GM18907 (cell line): Measurements from ENCODE around the gene HSF4.
"Not testable (repeated sequence)": the region's sequence is repeated elsewhere in the genome, so short reads cannot be mapped to it uniquely, and the experiment has no call there.

Experiments used
- ATAC-seq: cut with Tn5 transposase; IDR thresholded peaks from one replicate; pipeline ENCODE4 v1.9.1; 2021; ENCODE audit warnings: mild to moderate bottlenecking, moderate library complexity; ENCODE audit not compliant: unreplicated experiment

The HSF4 gene

GRCh38 chr16:67164599-67165061, at the start of gene HSF4:
Gene HSF4, plus strand, starts transcription at chr16:67164745. Its CDS starts 67 bp downstream, at chr16:67164812.
- ATAC-seq = no peak

GRCh38 chr16:67114793-67115192, 49.8 kb upstream of the HSF4 start:
- no peak for ATAC-seq

- no peak for ATAC-seq
Measured at GRCh38 chr16:67115639-67116038, 48.9 kb upstream of the HSF4 start.

- ATAC-seq = no peak
Measured at GRCh38 chr16:67116388-67117311, 47.9 kb upstream of the HSF4 start.

- no peak for ATAC-seq
Measured at GRCh38 chr16:67117716-67118115, 46.8 kb upstream of the HSF4 start.

GRCh38 chr16:67120025-67120424, 44.5 kb upstream of the HSF4 start:
- ATAC-seq = no peak

GRCh38 chr16:67122799-67123198, 41.7 kb upstream of the HSF4 start:
- ATAC-seq = not testable (repeated sequence)

GRCh38 chr16:67128417-67128816, 36.1 kb upstream of the HSF4 start:
- no peak for ATAC-seq

GRCh38 chr16:67128887-67129286, 35.7 kb upstream of the HSF4 start:
- ATAC-seq = no peak

- ATAC-seq = no peak
Measured at GRCh38 chr16:67129422-67129821, 35.1 kb upstream of the HSF4 start.

GRCh38 chr16:67137605-67138004, 26.9 kb upstream of the HSF4 start:
- ATAC-seq = no peak

GRCh38 chr16:67141391-67141790, 23.2 kb upstream of the HSF4 start:
- ATAC-seq = no peak

- ATAC-seq = no peak
Measured at GRCh38 chr16:67142342-67142741, 22.2 kb upstream of the HSF4 start.

GRCh38 chr16:67144943-67145342, 19.6 kb upstream of the HSF4 start:
- no peak for ATAC-seq

GRCh38 chr16:67145746-67146145, 18.8 kb upstream of the HSF4 start:
- ATAC-seq = no peak

- no peak for ATAC-seq
Measured at GRCh38 chr16:67146523-67147357, 17.8 kb upstream of the HSF4 start.

GRCh38 chr16:67147437-67148140, 17.0 kb upstream of the HSF4 start:
- ATAC-seq = no peak

GRCh38 chr16:67148221-67148620, 16.3 kb upstream of the HSF4 start:
- no peak for ATAC-seq

GRCh38 chr16:67148656-67149275, 15.8 kb upstream of the HSF4 start:
- no peak for ATAC-seq

GRCh38 chr16:67149276-67150046, 15.1 kb upstream of the HSF4 start:
- ATAC-seq = no peak
